Neural cell (in vitro differentiated cells): ENCODE results near the gene FGF21. TPM values are rescaled to one million over a fixed set of nuclear protein-coding genes. Genes with fewer than 3 reads are reported as not detected.

ENCODE experiments used
- H2AFZ ChIP-seq: fragments of 200-600, 300-800 bp; sonication (generic), shearing (Covaris generic); 2 replicates; pipeline ENCODE4 v1.6.0; 2014; ENCODE audit warnings: low read depth, mild to moderate bottlenecking, antibody characterized with exemption, low read length, moderate library complexity
- H3F3A ChIP-seq: fragments of 200-600 bp; shearing (Covaris generic); 2 replicates; pipeline ENCODE4 v1.6.1; 2016; ENCODE audit warnings: mild to moderate bottlenecking, moderate library complexity, mixed read lengths, antibody characterized with exemption, low read length; ENCODE audit not compliant: insufficient read depth, poor library complexity, severe bottlenecking
- H3K27ac ChIP-seq: fragments of 200-600, 300-800 bp; sonication (generic), shearing (Covaris generic); 2 replicates; pipeline ENCODE4 v1.5.1; 2014; ENCODE audit warnings: mild to moderate bottlenecking, low read length, moderate library complexity
- H3K27me3 ChIP-seq: fragments of 300-800, 200-600 bp; sonication (generic), shearing (Covaris generic); 2 replicates; pipeline ENCODE4 v1.6.0; 2014; ENCODE audit warnings: mild to moderate bottlenecking, low read depth, low read length, moderate library complexity; ENCODE audit not compliant: insufficient read depth
- H3K36me3 ChIP-seq: fragments of 300-800, 200-600 bp; sonication (generic), shearing (Covaris generic); 2 replicates; pipeline ENCODE4 v1.5.1; 2014; ENCODE audit warnings: mild to moderate bottlenecking, antibody characterized with exemption, low read length, moderate library complexity; ENCODE audit not compliant: insufficient read depth
- H3K4me2 ChIP-seq: fragments of 300-800, 200-600 bp; sonication (generic), shearing (Covaris generic); 2 replicates; pipeline ENCODE4 v1.6.0; 2014; ENCODE audit warnings: mild to moderate bottlenecking, low read length
- H3K4me3 ChIP-seq: fragments of 300-800, 200-600 bp; sonication (generic), shearing (Covaris generic); 2 replicates; pipeline ENCODE4 v1.5.1; 2014; ENCODE audit warnings: mild to moderate bottlenecking, low read length, moderate library complexity
- H3K79me2 ChIP-seq: fragments of 200-600 bp; shearing (Covaris generic); replicated peaks from 2 replicates; pipeline ENCODE4 v1.6.0; 2014; ENCODE audit warnings: mild to moderate bottlenecking, low read length, moderate library complexity; ENCODE audit not compliant: insufficient read depth
- H3K9ac ChIP-seq: fragments of 300-800, 200-600 bp; sonication (generic), shearing (Covaris generic); 2 replicates; pipeline ENCODE4 v1.6.1; 2016; ENCODE audit warnings: mild to moderate bottlenecking, low read length, mixed read lengths
- H3K9me2 ChIP-seq: fragments of 200-600 bp; shearing (Covaris generic); 2 replicates; pipeline ENCODE4 v1.6.1; 2016; ENCODE audit warnings: mild to moderate bottlenecking, low read length, mixed read lengths; ENCODE audit not compliant: insufficient read depth
- H3K9me3 ChIP-seq: fragments of 200-600, 300-800 bp; sonication (generic), shearing (Covaris generic); 2 replicates; pipeline ENCODE4 v1.6.1; 2016; ENCODE audit warnings: mild to moderate bottlenecking, mixed run types, low read length, moderate library complexity, mixed read lengths
- H4K20me1 ChIP-seq: fragments of 200-600 bp; shearing (Covaris generic); 2 replicates; pipeline ENCODE4 v1.6.1; 2016; ENCODE audit warnings: mild to moderate bottlenecking, mixed run types; ENCODE audit not compliant: insufficient read depth
- CTCF ChIP-seq: fragments of 450-650 bp; IDR thresholded peaks from 2 replicates; pipeline ENCODE4 v1.5.1; 2014; ENCODE audit warnings: antibody characterized with exemption, mild to moderate bottlenecking, moderate library complexity; ENCODE audit not compliant: poor library complexity, severe bottlenecking
- EP300 ChIP-seq: fragments of 450-650 bp; conservative IDR thresholded peaks from 2 replicates; pipeline ENCODE4 v1.6.1; 2014; ENCODE audit warnings: antibody characterized with exemption, mild to moderate bottlenecking, moderate library complexity; ENCODE audit not compliant: poor library complexity, severe bottlenecking
- EZH2 ChIP-seq: fragments of 200-600, 300-800 bp; shearing (Covaris generic), sonication (generic); IDR thresholded peaks from 2 replicates; pipeline ENCODE4 v1.6.1; 2014; ENCODE audit warnings: antibody characterized with exemption, low read length, borderline replicate concordance, mild to moderate bottlenecking; ENCODE audit not compliant: insufficient read depth, poor library complexity, severe bottlenecking
- MXI1 ChIP-seq: fragments of 450-650 bp; conservative IDR thresholded peaks from 2 replicates; pipeline ENCODE4 v1.6.1; 2014; ENCODE audit warnings: antibody characterized with exemption, mild to moderate bottlenecking; ENCODE audit not compliant: poor library complexity, severe bottlenecking
- POLR2AphosphoS5 ChIP-seq: IDR thresholded peaks from 2 replicates; pipeline ENCODE4 v1.6.1; 2012
- RAD21 ChIP-seq: fragments of 450-650 bp; conservative IDR thresholded peaks from 2 replicates; pipeline ENCODE4 v1.6.1; 2014; ENCODE audit warnings: antibody characterized with exemption, mild to moderate bottlenecking, moderate library complexity
- SMC3 ChIP-seq: fragments of 450-650 bp; conservative IDR thresholded peaks from 2 replicates; pipeline ENCODE4 v1.6.1; 2014; ENCODE audit warnings: antibody characterized with exemption, mild to moderate bottlenecking, moderate library complexity; ENCODE audit not compliant: poor library complexity
- TAF1 ChIP-seq: IDR thresholded peaks from 2 replicates; pipeline ENCODE4 v1.6.1; 2012; ENCODE audit warnings: low read depth
- polyA plus RNA-seq: library from polyadenylated mRNA; depleted of rRNA; stranded (reverse); fragments of >200 nt; gene quantifications from 2 replicates; pipeline ENCODE4 v1.2.3, GENCODE V29; 2014
- TF ChIP-seq, protein P1 (sequence below): IDR thresholded peaks from 2 replicates; pipeline ENCODE4 v1.6.1; 2012; ENCODE audit warnings: borderline replicate concordance

FGF21 gene
- polyA plus RNA-seq, 1 donor from 2014 or later: not detected

DNA sequence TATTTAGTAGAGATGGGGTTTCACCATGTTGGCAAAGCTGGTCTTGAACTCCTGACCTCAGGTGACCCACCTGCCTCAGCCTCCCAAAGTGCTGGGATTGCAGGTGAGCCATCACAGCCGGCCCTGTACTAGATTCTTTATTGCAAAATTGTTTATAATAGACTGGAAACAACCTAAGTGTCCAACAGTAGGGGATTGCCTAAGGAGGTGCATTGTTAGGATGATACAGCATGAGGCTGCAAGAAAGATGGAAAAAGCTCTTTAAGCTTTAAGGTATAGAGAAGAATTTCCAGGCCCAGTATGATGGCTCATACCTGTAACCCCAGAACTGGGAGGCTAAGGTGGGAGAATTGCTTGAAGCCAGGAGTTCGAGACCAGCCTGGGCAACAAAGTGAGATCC is 47.3 kb downstream of the FGF21 start:
- TF ChIP-seq CTCF (no peak), EZH2 (no peak), SMC3 (no peak)
- no peak overlapping the region for H3K9ac ChIP-seq
- H3K4me3 ChIP-seq: no peak overlapping the region
- no peak overlapping the region for H2AFZ ChIP-seq
- H3K4me2 ChIP-seq: no peak overlapping the region
- H3K36me3 ChIP-seq: no peaks in the 10 kb centered on the region
- H3K27ac ChIP-seq: no peak overlapping the region
- H3K9me2 ChIP-seq: no peaks in the 10 kb centered on the region
- H4K20me1 ChIP-seq: no peaks in the 10 kb centered on the region
- H3K79me2 ChIP-seq: no peaks in the 10 kb centered on the region
- H3K9me3 ChIP-seq: no peaks in the 10 kb centered on the region
- no peaks in the 10 kb centered on the region for H3F3A ChIP-seq
- no peaks in the 10 kb centered on the region for H3K27me3 ChIP-seq

GRCh38 chr19:48804496-48804895 is 49.2 kb downstream of the FGF21 start:
- no peak overlapping the region for H2AFZ ChIP-seq
- H3K4me2 ChIP-seq: no peak overlapping the region
- no peaks in the 10 kb centered on the region for H3K36me3 ChIP-seq
- no peaks in the 10 kb centered on the region for H3K9me2 ChIP-seq
- no peak overlapping the region for H3K4me3 ChIP-seq
- no peaks in the 10 kb centered on the region for H3K79me2 ChIP-seq
- no peaks in the 10 kb centered on the region for H4K20me1 ChIP-seq
- no peak overlapping the region for H3K9ac ChIP-seq
- no peak for TF ChIP-seq SMC3
- H3K27ac ChIP-seq: no peak overlapping the region
- no peaks in the 10 kb centered on the region for H3K9me3 ChIP-seq
- H3F3A ChIP-seq: no peaks in the 10 kb centered on the region
- H3K27me3 ChIP-seq: no peaks in the 10 kb centered on the region

DNA sequence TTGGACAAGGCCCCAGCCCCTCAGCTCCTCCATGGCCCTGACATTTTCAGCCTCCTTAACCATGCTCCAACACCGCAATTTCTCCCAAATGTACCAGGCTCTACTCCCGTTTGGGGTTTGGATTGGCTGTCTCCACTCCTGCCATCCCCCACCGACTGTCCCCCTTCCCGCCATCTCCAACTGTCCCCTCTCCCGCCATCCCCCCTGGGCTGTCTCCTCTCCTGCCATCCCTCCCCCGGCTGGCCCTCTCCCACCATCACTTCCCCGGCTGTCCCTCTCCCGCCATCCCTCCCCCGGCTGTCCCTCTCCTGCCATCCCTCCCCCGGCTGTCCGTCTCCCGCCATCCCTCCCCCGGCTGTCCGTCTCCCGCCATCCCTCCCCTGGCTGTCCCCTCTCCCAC is 50.1 kb downstream of the FGF21 start:
- no peaks in the 10 kb centered on the region for H3K27me3 ChIP-seq
- H2AFZ ChIP-seq: no peak overlapping the region
- H3K4me2 ChIP-seq: no peak overlapping the region
- H3K79me2 ChIP-seq: no peaks in the 10 kb centered on the region
- H3K4me3 ChIP-seq: no peak overlapping the region
- H4K20me1 ChIP-seq: no peaks in the 10 kb centered on the region
- no peaks in the 10 kb centered on the region for H3K36me3 ChIP-seq
- no peak overlapping the region for H3K27ac ChIP-seq
- no peak overlapping the region for H3K9ac ChIP-seq
- H3K9me2 ChIP-seq: no peaks in the 10 kb centered on the region
- TF ChIP-seq SMC3: no peak
- TF ChIP-seq, protein P1, sequence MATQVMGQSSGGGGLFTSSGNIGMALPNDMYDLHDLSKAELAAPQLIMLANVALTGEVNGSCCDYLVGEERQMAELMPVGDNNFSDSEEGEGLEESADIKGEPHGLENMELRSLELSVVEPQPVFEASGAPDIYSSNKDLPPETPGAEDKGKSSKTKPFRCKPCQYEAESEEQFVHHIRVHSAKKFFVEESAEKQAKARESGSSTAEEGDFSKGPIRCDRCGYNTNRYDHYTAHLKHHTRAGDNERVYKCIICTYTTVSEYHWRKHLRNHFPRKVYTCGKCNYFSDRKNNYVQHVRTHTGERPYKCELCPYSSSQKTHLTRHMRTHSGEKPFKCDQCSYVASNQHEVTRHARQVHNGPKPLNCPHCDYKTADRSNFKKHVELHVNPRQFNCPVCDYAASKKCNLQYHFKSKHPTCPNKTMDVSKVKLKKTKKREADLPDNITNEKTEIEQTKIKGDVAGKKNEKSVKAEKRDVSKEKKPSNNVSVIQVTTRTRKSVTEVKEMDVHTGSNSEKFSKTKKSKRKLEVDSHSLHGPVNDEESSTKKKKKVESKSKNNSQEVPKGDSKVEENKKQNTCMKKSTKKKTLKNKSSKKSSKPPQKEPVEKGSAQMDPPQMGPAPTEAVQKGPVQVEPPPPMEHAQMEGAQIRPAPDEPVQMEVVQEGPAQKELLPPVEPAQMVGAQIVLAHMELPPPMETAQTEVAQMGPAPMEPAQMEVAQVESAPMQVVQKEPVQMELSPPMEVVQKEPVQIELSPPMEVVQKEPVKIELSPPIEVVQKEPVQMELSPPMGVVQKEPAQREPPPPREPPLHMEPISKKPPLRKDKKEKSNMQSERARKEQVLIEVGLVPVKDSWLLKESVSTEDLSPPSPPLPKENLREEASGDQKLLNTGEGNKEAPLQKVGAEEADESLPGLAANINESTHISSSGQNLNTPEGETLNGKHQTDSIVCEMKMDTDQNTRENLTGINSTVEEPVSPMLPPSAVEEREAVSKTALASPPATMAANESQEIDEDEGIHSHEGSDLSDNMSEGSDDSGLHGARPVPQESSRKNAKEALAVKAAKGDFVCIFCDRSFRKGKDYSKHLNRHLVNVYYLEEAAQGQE: no peak
- TF ChIP-seq MXI1: no peak
- no peak for TF ChIP-seq RAD21
- TF ChIP-seq EP300: no peak
- TF ChIP-seq EZH2: no peak
- no peak for TF ChIP-seq CTCF
- no peak for TF ChIP-seq POLR2AphosphoS5
- TF ChIP-seq TAF1: no peak
- no peaks in the 10 kb centered on the region for H3F3A ChIP-seq
- no peaks in the 10 kb centered on the region for H3K9me3 ChIP-seq
